Heart left ventricle (tissue), 13 donors: ENCODE measurements around the gene RPS6KA5.

Source experiments
- CTCF ChIP-seq, 12 donors: fragments of 200-600 bp; sonication (generic) in 4 of 12; IDR thresholded peaks; one replicate each; pipeline versions ENCODE4 v1.5.0 to v1.8.0; 2018 to 2022; ENCODE audit warnings: antibody characterized with exemption in 12 of 12, mild to moderate bottlenecking in 5 of 12
- POLR2A ChIP-seq, 2 donors: fragments of 450-650 bp; IDR thresholded peaks; one replicate each; pipeline ENCODE4 v1.6.1; 2017; ENCODE audit warnings: antibody characterized with exemption in 2 of 2, mild to moderate bottlenecking in 2 of 2, moderate library complexity in 2 of 2
- donor health status: ischemic (EF 13 %, LVEDD 7.1; RV severe dilation, severe dysfunction).
- donor health status: DM: no; HTN: yes; CAD: no.
- donor health status: DM: no; HTN: no; CAD: no.
- donor health status: ischemic (EF 25% LVEDD 6.9; RV normal size, moderate dysfunction).
- donor health status: ischemic (EF 25% LVEDD 5.7; RV mildly dilated, moderate dysfunction).
- donor health status: ischemic (EF 35%, LVEDD 5.7; RV mildly dilated, moderate dysfunction).
- donor health status: nonischemic (EF 11% LVEDD 7.7; RV severe dilation, severe dysfunction).
- donor health status: DM: yes; HTN: yes; CAD: no.
- donor health status: PGD.
- donor health status: ischemic (EF 29% LVEDD 5.4; RV normal size, mild dysfunction).
- donor health status: nonischemic (EF 23%, LVEDD 6.1; RV moderate dilation, normal function).

GRCh38 chr14:90985601-90986242 is 74.7 kb downstream of the RPS6KA5 start:
- TF ChIP-seq CTCF (IDR thresholded peaks at IDR 0.05) (no peak), POLR2A (IDR thresholded peaks at IDR 0.05) (no peak)
